ENCODE data around the gene AATK. TPM values are rescaled to one million over a fixed set of nuclear protein-coding genes. Genes with fewer than 3 reads are reported as not detected.
A peak's percentile ranks its signal among the peaks of the same experiment; 100 is the strongest.

AATK gene
- total and polyA plus RNA-seq, 2 of the 13 experiments (the other 11 are each of a cell fraction or from before 2014, with no cell fraction given) = 2.9 to 8.4 TPM

DNA sequence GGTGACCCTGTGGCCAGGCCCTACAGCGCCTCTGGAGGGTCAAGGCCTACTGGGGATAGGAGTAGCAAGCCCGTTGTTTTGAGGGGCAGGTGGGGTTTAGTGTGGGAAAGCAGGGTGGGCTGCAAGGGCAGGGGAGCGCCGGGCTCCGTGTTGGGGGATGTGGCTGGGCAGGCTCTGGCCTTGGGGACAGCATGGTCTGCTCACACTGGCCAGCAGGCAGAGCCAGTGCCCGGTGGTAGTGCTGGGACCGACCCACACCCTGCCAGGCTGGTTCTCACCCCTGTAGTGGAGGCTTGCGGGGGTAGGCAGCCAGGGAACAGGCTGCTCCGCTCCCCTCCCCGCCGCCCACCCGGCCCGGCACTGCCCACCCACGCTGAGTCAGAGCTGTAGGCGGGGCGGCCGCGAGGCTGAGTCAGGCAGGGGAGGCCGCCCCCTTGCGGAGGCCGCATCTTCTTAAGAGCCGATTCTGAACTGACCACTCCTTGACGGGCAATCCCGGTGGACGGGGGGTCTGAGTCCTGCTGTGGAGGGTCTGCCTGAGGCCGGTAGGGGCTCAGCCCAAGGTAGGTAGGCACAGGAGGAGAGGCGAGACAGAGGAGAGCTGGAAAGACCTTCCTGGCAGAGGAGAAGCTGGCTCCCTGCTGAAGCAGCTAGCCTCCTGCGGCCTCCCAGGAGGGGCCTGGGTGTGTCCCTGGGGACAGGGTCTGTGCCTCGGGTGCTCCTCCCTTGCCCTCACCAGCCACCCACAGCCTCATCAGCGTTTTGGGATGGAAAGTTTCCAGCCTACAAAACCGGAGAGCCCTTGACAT, 68.7 kb downstream of the AATK start (continued):
- TF ChIP-seq GTF3A (CRISPR knock-in tag; conservative IDR thresholded peaks at IDR 0.05) = peak; percentile 79; the same call in 1 of the 2 replicates
- TF ChIP-seq ZZZ3 (CRISPR knock-in tag; IDR thresholded peaks at IDR 0.05; ENCODE audit: borderline replicate concordance) = no peak; the same call in 1 of the 2 replicates
- TF ChIP-seq, protein P1, sequence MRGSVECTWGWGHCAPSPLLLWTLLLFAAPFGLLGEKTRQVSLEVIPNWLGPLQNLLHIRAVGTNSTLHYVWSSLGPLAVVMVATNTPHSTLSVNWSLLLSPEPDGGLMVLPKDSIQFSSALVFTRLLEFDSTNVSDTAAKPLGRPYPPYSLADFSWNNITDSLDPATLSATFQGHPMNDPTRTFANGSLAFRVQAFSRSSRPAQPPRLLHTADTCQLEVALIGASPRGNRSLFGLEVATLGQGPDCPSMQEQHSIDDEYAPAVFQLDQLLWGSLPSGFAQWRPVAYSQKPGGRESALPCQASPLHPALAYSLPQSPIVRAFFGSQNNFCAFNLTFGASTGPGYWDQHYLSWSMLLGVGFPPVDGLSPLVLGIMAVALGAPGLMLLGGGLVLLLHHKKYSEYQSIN (CRISPR knock-in tag; IDR thresholded peaks at IDR 0.05; ENCODE audit: borderline replicate concordance) = no peak
- TF ChIP-seq POGZ (CRISPR knock-in tag; IDR thresholded peaks at IDR 0.05) = 0 out of 2 replicates have a peak, but pooled peaks have one; percentile 19
- no peak for TF ChIP-seq ZNF737 (CRISPR knock-in tag; IDR thresholded peaks at IDR 0.05; ENCODE audit: borderline replicate concordance)
- TF ChIP-seq BHLHE40 (IDR thresholded peaks at IDR 0.05; ENCODE audit: low read length) = no peak
- TF ChIP-seq ZBTB7A (CRISPR knock-in tag; IDR thresholded peaks at IDR 0.05) = 0 out of 2 replicates have a peak, but pooled peaks have one; percentile 10
- 0 out of 2 replicates have a peak, but pooled peaks have one; percentile 16 for TF ChIP-seq MATR3 (CRISPR knock-in tag; IDR thresholded peaks at IDR 0.05)
- TF ChIP-seq ZNF235 (CRISPR knock-in tag; IDR thresholded peaks at IDR 0.05; ENCODE audit: borderline replicate concordance) = 0 out of 2 replicates have a peak, but pooled peaks have one; percentile 10
- TF ChIP-seq, protein P2, sequence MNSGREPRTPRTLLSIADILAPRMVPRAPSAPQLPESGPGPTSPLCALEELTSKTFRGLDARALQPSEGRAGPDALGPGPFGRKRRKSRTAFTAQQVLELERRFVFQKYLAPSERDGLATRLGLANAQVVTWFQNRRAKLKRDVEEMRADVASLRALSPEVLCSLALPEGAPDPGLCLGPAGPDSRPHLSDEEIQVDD (CRISPR knock-in tag; IDR thresholded peaks at IDR 0.05; ENCODE audit: borderline replicate concordance) = no peak
- TF ChIP-seq ZFP36L2 (CRISPR knock-in tag; IDR thresholded peaks at IDR 0.05) = no peak
- TF ChIP-seq CBX5 (CRISPR knock-in tag; IDR thresholded peaks at IDR 0.05; ENCODE audit: borderline replicate concordance) = peak; percentile 32; the same call in 1 of the 2 replicates
- peak; percentile 42; the same call in 1 of the 2 replicates for TF ChIP-seq SALL2 (CRISPR knock-in tag; IDR thresholded peaks at IDR 0.05)
- TF ChIP-seq KLF12 (CRISPR knock-in tag; IDR thresholded peaks at IDR 0.05; ENCODE audit: borderline replicate concordance) = peak; percentile 21; the same call in 1 of the 2 replicates
- TF ChIP-seq AGO1 (IDR thresholded peaks at IDR 0.05; ENCODE audit: low read depth, low read length, poor library complexity, severe bottlenecking) = peak; percentile 38
- TF ChIP-seq RNF2 (conservative IDR thresholded peaks at IDR 0.05; ENCODE audit: low read depth) = no peak
- TF ChIP-seq, protein P3, sequence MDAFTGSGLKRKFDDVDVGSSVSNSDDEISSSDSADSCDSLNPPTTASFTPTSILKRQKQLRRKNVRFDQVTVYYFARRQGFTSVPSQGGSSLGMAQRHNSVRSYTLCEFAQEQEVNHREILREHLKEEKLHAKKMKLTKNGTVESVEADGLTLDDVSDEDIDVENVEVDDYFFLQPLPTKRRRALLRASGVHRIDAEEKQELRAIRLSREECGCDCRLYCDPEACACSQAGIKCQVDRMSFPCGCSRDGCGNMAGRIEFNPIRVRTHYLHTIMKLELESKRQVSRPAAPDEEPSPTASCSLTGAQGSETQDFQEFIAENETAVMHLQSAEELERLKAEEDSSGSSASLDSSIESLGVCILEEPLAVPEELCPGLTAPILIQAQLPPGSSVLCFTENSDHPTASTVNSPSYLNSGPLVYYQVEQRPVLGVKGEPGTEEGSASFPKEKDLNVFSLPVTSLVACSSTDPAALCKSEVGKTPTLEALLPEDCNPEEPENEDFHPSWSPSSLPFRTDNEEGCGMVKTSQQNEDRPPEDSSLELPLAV (CRISPR knock-in tag; conservative IDR thresholded peaks at IDR 0.05; ENCODE audit: low read depth) = no peak
- 0 out of 2 replicates have a peak, but pooled peaks have one; percentile 59 for TF ChIP-seq EEA1 (CRISPR knock-in tag; IDR thresholded peaks at IDR 0.05; ENCODE audit: borderline replicate concordance)
- no peak for TF ChIP-seq EHMT2 (IDR thresholded peaks at IDR 0.05; ENCODE audit: borderline replicate concordance, low read depth, low read length)
- peak; percentile 15; the same call in 1 of the 2 replicates for TF ChIP-seq MAFF (IDR thresholded peaks at IDR 0.05; ENCODE audit: low read depth, low read length)
- no peak for TF ChIP-seq FOXP1 (IDR thresholded peaks at IDR 0.05)
- no peak for TF ChIP-seq FOXP1 (CRISPR knock-in tag; IDR thresholded peaks at IDR 0.05)
- TF ChIP-seq, protein P4, sequence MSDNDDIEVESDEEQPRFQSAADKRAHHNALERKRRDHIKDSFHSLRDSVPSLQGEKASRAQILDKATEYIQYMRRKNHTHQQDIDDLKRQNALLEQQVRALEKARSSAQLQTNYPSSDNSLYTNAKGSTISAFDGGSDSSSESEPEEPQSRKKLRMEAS (IDR thresholded peaks at IDR 0.05) = peak; percentile 63
- no peak for TF ChIP-seq MLLT10 (CRISPR knock-in tag; IDR thresholded peaks at IDR 0.05)
- TF ChIP-seq, protein P5, sequence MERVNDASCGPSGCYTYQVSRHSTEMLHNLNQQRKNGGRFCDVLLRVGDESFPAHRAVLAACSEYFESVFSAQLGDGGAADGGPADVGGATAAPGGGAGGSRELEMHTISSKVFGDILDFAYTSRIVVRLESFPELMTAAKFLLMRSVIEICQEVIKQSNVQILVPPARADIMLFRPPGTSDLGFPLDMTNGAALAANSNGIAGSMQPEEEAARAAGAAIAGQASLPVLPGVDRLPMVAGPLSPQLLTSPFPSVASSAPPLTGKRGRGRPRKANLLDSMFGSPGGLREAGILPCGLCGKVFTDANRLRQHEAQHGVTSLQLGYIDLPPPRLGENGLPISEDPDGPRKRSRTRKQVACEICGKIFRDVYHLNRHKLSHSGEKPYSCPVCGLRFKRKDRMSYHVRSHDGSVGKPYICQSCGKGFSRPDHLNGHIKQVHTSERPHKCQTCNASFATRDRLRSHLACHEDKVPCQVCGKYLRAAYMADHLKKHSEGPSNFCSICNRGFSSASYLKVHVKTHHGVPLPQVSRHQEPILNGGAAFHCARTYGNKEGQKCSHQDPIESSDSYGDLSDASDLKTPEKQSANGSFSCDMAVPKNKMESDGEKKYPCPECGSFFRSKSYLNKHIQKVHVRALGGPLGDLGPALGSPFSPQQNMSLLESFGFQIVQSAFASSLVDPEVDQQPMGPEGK (CRISPR knock-in tag; IDR thresholded peaks at IDR 0.05) = peak; percentile 48; the same call in 1 of the 2 replicates

Measured in HepG2 (cell line).